Body of pancreas (tissue), 4 donors: ENCODE data around the gene MGLL. TPM values are rescaled to one million over a fixed set of nuclear protein-coding genes. Genes with fewer than 3 reads are reported as not detected.

Experiments
- ATAC-seq: fragments of 150-250 bp; one replicate; pipeline ENCODE4 v1.9.1; 2016
- DNase-seq, 4 donors: peaks; one replicate each; pipeline ENCODE4 v3.0.0-alpha.2; 2019
- H3K27ac ChIP-seq, 4 donors: fragments of 200-600 bp; sonication (generic); 1 replicate in 3 of 4; 2 replicates in 1 of 4; pipeline versions ENCODE4 v1.5.1 to v1.6.1; 2016 to 2019; ENCODE audit warnings: mild to moderate bottlenecking in 1 of 4, mixed read lengths in 1 of 4, moderate library complexity in 1 of 4
- H3K27me3 ChIP-seq, 2 donors: fragments of 200-600 bp; sonication (generic); one replicate each; pipeline ENCODE4 v1.6.0; 2016; ENCODE audit warnings: mild to moderate bottlenecking in 1 of 2
- H3K36me3 ChIP-seq, 2 donors: fragments of 200-600 bp; sonication (generic); replicated peaks in 1 of 2; 2 replicates each; pipeline ENCODE4 v1.5.1; 2016; ENCODE audit warnings: low read depth in 2 of 2; ENCODE audit not compliant: insufficient read depth in 1 of 2
- H3K4me1 ChIP-seq: fragments of 200-600 bp; sonication (generic); one replicate; pipeline ENCODE4 v1.6.0; 2016
- H3K4me3 ChIP-seq, 2 donors: fragments of 200-600 bp; sonication (generic); 1 replicate in 1 of 2; 2 replicates in 1 of 2; pipeline ENCODE4 v1.5.1; 2016 to 2019
- H3K9me3 ChIP-seq, 3 donors: fragments of 200-600 bp; sonication (generic); 1 replicate in 2 of 3; 2 replicates in 1 of 3; pipeline ENCODE4 v1.5.1; 2016
- CTCF ChIP-seq, 7 experiments: fragments of 450-650 bp in 4 of 7; fragments of 200-600 bp in 3 of 7; sonication (generic) in 3 of 7; IDR thresholded peaks; one replicate each; pipeline ENCODE4 v1.5.1; 2016 to 2019; ENCODE audit warnings: antibody characterized with exemption in 7 of 7
- POLR2A ChIP-seq, 3 donors: fragments of 450-650 bp; IDR thresholded peaks; one replicate each; pipeline ENCODE4 v1.6.1; 2016; ENCODE audit warnings: antibody characterized with exemption in 3 of 3, mild to moderate bottlenecking in 2 of 3
- WGBS, 2 donors: methylation state at CpG; one replicate each; pipeline ENCODE4 v1.1.5; 2017; 5-methylcytosine and 5-hydroxymethylcytosine counted together
- intact Hi-C: fragments of 100-400 bp; cut with DNase I; formaldehyde crosslinking; loops from one replicate; pipeline ENCODE4 v1.15.1; 2023
- total RNA-seq, 2 donors: library from RNA; depleted of rRNA; stranded (reverse); fragments of >200 nt; gene quantifications; one replicate each; pipeline ENCODE4 v1.1.0, GENCODE V29; 2016

The MGLL gene
- total RNA-seq, 2 donors from 2014 or later = 14.8 to 20.2 TPM

GRCh38 chr3:127774647-127775046 is 47.7 kb downstream of the MGLL start:
- no peak overlapping the region for H3K4me3 ChIP-seq
- no peaks in the 10 kb centered on the region for H3K9me3 ChIP-seq
- ATAC-seq = no peak
- TF ChIP-seq CTCF (IDR thresholded peaks at IDR 0.05) (no peak), POLR2A (IDR thresholded peaks at IDR 0.05) (no peak)
- DNase-seq = no peak
- intact Hi-C loops = no loop called here
- 67 to 69% methylated on average over 6 of the region's 6 CpGs for WGBS, 2 donors
- H3K27ac ChIP-seq = no peak overlapping the region
- peaks cover 13% of the 10 kb centered on the region for H3K4me1 ChIP-seq
- H3K27me3 ChIP-seq = no peaks in the 10 kb centered on the region
- H3K36me3 ChIP-seq = no peaks in the 10 kb centered on the region

- DNase-seq = no peak
- Histone ChIP-seq H3K27me3 (no peaks in the 10 kb centered on the region), H3K36me3 (no peaks in the 10 kb centered on the region), H3K4me1 (peaks cover 13% of the 10 kb centered on the region), H3K9me3 (no peaks in the 10 kb centered on the region), H3K4me3 (no peak overlapping the region), H3K27ac (no peak overlapping the region)
- 84 to 90% methylated on average over 7 to 8 of the region's 8 CpGs for WGBS, 2 donors
- no peak for TF ChIP-seq CTCF (IDR thresholded peaks at IDR 0.05)
- no peak for TF ChIP-seq POLR2A (IDR thresholded peaks at IDR 0.05)
- intact Hi-C loops = no loop called here
- ATAC-seq = no peak
These were observed 48.4 kb downstream of the MGLL start for GRCh38 chr3:127773752-127774395.

GRCh38 chr3:127772827-127773751 is 49.2 kb downstream of the MGLL start:
- peaks cover 13% of the 10 kb centered on the region for H3K4me1 ChIP-seq
- no peak for ATAC-seq
- peaks cover 0 to 3% (median 0%) of the 10 kb centered on the region in 3 donors for H3K9me3 ChIP-seq
- WGBS, 2 donors = 89 to 91% methylated on average over 7 to 12 of the region's 12 CpGs
- H3K27ac ChIP-seq = no peak overlapping the region
- H3K4me3 ChIP-seq = no peak overlapping the region
- no peaks in the 10 kb centered on the region for H3K36me3 ChIP-seq
- no peak for TF ChIP-seq POLR2A (IDR thresholded peaks at IDR 0.05)
- TF ChIP-seq CTCF (IDR thresholded peaks at IDR 0.05) = no peak
- intact Hi-C loops = no loop called here
- DNase-seq = no peak
- H3K27me3 ChIP-seq = no peaks in the 10 kb centered on the region

GRCh38 chr3:127772273-127772672 is 50.0 kb downstream of the MGLL start:
- no peak for ATAC-seq
- Histone ChIP-seq H3K27me3 (no peaks in the 10 kb centered on the region), H3K27ac (no peak overlapping the region), H3K36me3 (no peaks in the 10 kb centered on the region), H3K9me3 (peaks cover 0 to 6% (median 0%) of the 10 kb centered on the region in 3 donors), H3K4me1 (peaks cover 13% of the 10 kb centered on the region), H3K4me3 (no peak overlapping the region)
- no peak for TF ChIP-seq CTCF (IDR thresholded peaks at IDR 0.05)
- TF ChIP-seq POLR2A (IDR thresholded peaks at IDR 0.05) = no peak
- WGBS, 2 donors = 86 to 90% methylated on average over 1 to 5 of the region's 5 CpGs
- intact Hi-C loops = no loop called here
- no peak for DNase-seq
